IMR-90 (cell line): ENCODE data around the gene CHST3. TPM values are rescaled to one million over a fixed set of nuclear protein-coding genes. Genes with fewer than 3 reads are reported as not detected.
A peak's percentile ranks its signal among the peaks of the same experiment; 100 is the strongest.

Experiments
- ATAC-seq: fragments of 200-7000 bp; cut with Tn5 transposase; 2 replicates; pipeline ENCODE4 v1.9.1; 2020; ENCODE audit warnings: low read depth, mild to moderate bottlenecking, moderate library complexity
- BruUV-seq: library from RNA; stranded (reverse); fragments of 400-500 nt; replicated peaks from 2 replicates; lab custom pipeline; 2021; lab: Mats Ljungman, UMichigan
- CTCF ChIA-PET: fragments of 300-600 bp; formaldehyde crosslinking; extraction: SDS; loops from one replicate; lab custom pipeline; 2021; ENCODE audit warnings: antibody characterized with exemption; lab: Yijun Ruan, JAX
- POLR2A ChIA-PET: fragments of 300-600 bp; sonication (Branson Sonifier 250); formaldehyde crosslinking; loops from one replicate; lab custom pipeline; 2022; ENCODE audit warnings: antibody characterized with exemption; ENCODE audit not compliant: unreplicated experiment; lab: Charles Lee
- DNase-seq: peaks from one replicate; pipeline ENCODE4 v3.0.0; 2013
- H2AFZ ChIP-seq: replicated peaks from 2 replicates; pipeline ENCODE3; 2013; ENCODE audit warnings: low read length, mild to moderate bottlenecking; ENCODE audit not compliant: poor library complexity
- H2AK5ac ChIP-seq: 2 replicates; pipeline ENCODE4 v1.6.1; 2013; ENCODE audit warnings: low read depth, low read length, inconsistent platforms
- H2AK9ac ChIP-seq: replicated peaks from 2 replicates; pipeline ENCODE3; 2013; ENCODE audit warnings: mild to moderate bottlenecking, low read depth, low read length, moderate library complexity; ENCODE audit not compliant: poor library complexity
- H2BK120ac ChIP-seq: 2 replicates; pipeline ENCODE4 v1.6.1; 2013; ENCODE audit warnings: low read depth, low read length, inconsistent platforms
- H2BK15ac ChIP-seq: 3 replicates; pipeline ENCODE4 v1.6.1; 2013; ENCODE audit warnings: low read depth, low read length, inconsistent platforms
- H2BK20ac ChIP-seq: 2 replicates; pipeline ENCODE4 v1.6.1; 2013; ENCODE audit warnings: low read depth, mild to moderate bottlenecking, inconsistent platforms, low read length, moderate library complexity
- H2BK5ac ChIP-seq: 2 replicates; pipeline ENCODE4 v1.6.1; 2013; ENCODE audit warnings: mild to moderate bottlenecking, low read depth, low read length, inconsistent platforms; ENCODE audit not compliant: poor library complexity, severe bottlenecking
- H3K14ac ChIP-seq: replicated peaks from 2 replicates; pipeline ENCODE4 v1.6.1; 2013; ENCODE audit warnings: low read depth, low read length, inconsistent platforms
- H3K18ac ChIP-seq: 2 replicates; pipeline ENCODE4 v1.6.1; 2013; ENCODE audit warnings: low read depth, low read length, control low read depth
- H3K23ac ChIP-seq: 2 replicates; pipeline ENCODE4 v1.6.1; 2013; ENCODE audit warnings: low read depth, low read length, inconsistent platforms
- H3K27ac ChIP-seq: 2 replicates; pipeline ENCODE4 v1.5.1; 2013; ENCODE audit warnings: mild to moderate bottlenecking, control low read depth, low read length; ENCODE audit not compliant: insufficient read depth
- H3K27me3 ChIP-seq: 2 replicates; pipeline ENCODE4 v1.6.1; 2013; ENCODE audit warnings: low read length; ENCODE audit not compliant: control insufficient read depth, insufficient read depth
- H3K36me3 ChIP-seq: 2 replicates; pipeline ENCODE4 v1.6.1; 2013; ENCODE audit warnings: low read length, mixed read lengths; ENCODE audit not compliant: control insufficient read depth, insufficient read depth
- H3K4ac ChIP-seq: 2 replicates; pipeline ENCODE4 v1.6.1; 2013; ENCODE audit warnings: low read depth, low read length, inconsistent platforms
- H3K4me1 ChIP-seq: 2 replicates; pipeline ENCODE4 v1.6.1; 2013; ENCODE audit warnings: low read length, mixed read lengths; ENCODE audit not compliant: control insufficient read depth, insufficient read depth
- H3K4me2 ChIP-seq: 2 replicates; pipeline ENCODE4 v1.6.1; 2013; ENCODE audit warnings: low read depth, mild to moderate bottlenecking, control low read depth, low read length, moderate library complexity
- H3K4me3 ChIP-seq: 2 replicates; pipeline ENCODE4 v1.5.1; 2013; ENCODE audit warnings: low read depth, mild to moderate bottlenecking, control low read depth, low read length, moderate library complexity; ENCODE audit not compliant: insufficient read depth
- H3K56ac ChIP-seq: 2 replicates; pipeline ENCODE4 v1.6.1; 2013; ENCODE audit warnings: low read length, inconsistent platforms; ENCODE audit not compliant: insufficient read depth; ENCODE audit errors: extremely low read depth
- H3K79me1 ChIP-seq, 2 experiments: 2 replicates each; pipeline ENCODE4 v1.6.1; 2013; ENCODE audit warnings: low read length in 2 of 2, inconsistent platforms in 1 of 2, low read depth in 1 of 2
- H3K9ac ChIP-seq: 2 replicates; pipeline ENCODE4 v1.6.1; 2013; ENCODE audit warnings: low read depth, low read length, control low read depth
- H3K9me1 ChIP-seq: 2 replicates; pipeline ENCODE4 v1.6.1; 2013; ENCODE audit warnings: low read length, inconsistent platforms; ENCODE audit not compliant: insufficient read depth
- H3K9me3 ChIP-seq: 2 replicates; pipeline ENCODE4 v1.6.1; 2013; ENCODE audit warnings: low read length; ENCODE audit not compliant: control insufficient read depth, insufficient read depth
- H4K20me1 ChIP-seq: 2 replicates; pipeline ENCODE4 v1.6.1; 2013; ENCODE audit warnings: low read length, inconsistent platforms; ENCODE audit not compliant: insufficient read depth
- H4K5ac ChIP-seq: 2 replicates; pipeline ENCODE4 v1.6.1; 2013; ENCODE audit warnings: mild to moderate bottlenecking, low read depth, low read length, control low read depth
- H4K8ac ChIP-seq, 2 experiments: 2 replicates each; pipeline ENCODE4 v1.6.1; 2013; ENCODE audit warnings: low read depth in 2 of 2, low read length in 2 of 2, control low read depth in 1 of 2, inconsistent platforms in 1 of 2
- H4K91ac ChIP-seq: 2 replicates; pipeline ENCODE4 v1.6.1; 2013; ENCODE audit warnings: low read depth, low read length, inconsistent platforms; ENCODE audit not compliant: insufficient read depth
- BHLHE40 ChIP-seq: fragments of 150-350 bp; IDR thresholded peaks from 2 replicates; pipeline ENCODE4 v1.6.1; 2016; ENCODE audit warnings: mild to moderate bottlenecking, low read depth, low read length
- CEBPB ChIP-seq: IDR thresholded peaks from 2 replicates; pipeline ENCODE4 v1.6.1; 2012; ENCODE audit warnings: low read depth, low read length, improper control_type of control experiment
- CHD1 ChIP-seq: IDR thresholded peaks from 2 replicates; pipeline ENCODE4 v1.6.1; 2012; ENCODE audit warnings: low read depth, low read length, improper control_type of control experiment
- MAFK ChIP-seq: IDR thresholded peaks from 2 replicates; pipeline ENCODE4 v1.6.1; 2012; ENCODE audit warnings: low read depth, low read length, improper control_type of control experiment
- MAZ ChIP-seq: IDR thresholded peaks from 2 replicates; pipeline ENCODE4 v1.6.1; 2012; ENCODE audit warnings: low read depth, mild to moderate bottlenecking, low read length, improper control_type of control experiment, moderate library complexity, borderline replicate concordance
- MXI1 ChIP-seq: IDR thresholded peaks from 2 replicates; pipeline ENCODE4 v1.6.1; 2012; ENCODE audit warnings: low read depth, mild to moderate bottlenecking, low read length, moderate library complexity, borderline replicate concordance
- NFE2L2 ChIP-seq: fragments of 150-350 bp; IDR thresholded peaks from 2 replicates; pipeline ENCODE4 v1.6.1; 2016; ENCODE audit warnings: low read depth, mild to moderate bottlenecking, low read length
- POLR2A ChIP-seq: IDR thresholded peaks from 2 replicates; pipeline ENCODE4 v1.6.1; 2012; ENCODE audit warnings: mild to moderate bottlenecking, low read depth, low read length
- RAD21 ChIP-seq: IDR thresholded peaks from 2 replicates; pipeline ENCODE4 v1.6.1; 2012; ENCODE audit warnings: low read length, improper control_type of control experiment
- RCOR1 ChIP-seq: IDR thresholded peaks from 2 replicates; pipeline ENCODE4 v1.6.1; 2012; ENCODE audit warnings: mild to moderate bottlenecking, low read length, improper control_type of control experiment; ENCODE audit not compliant: insufficient replicate concordance
- RFX5 ChIP-seq: IDR thresholded peaks from 2 replicates; pipeline ENCODE4 v1.8.0; 2012; ENCODE audit warnings: low read depth, mild to moderate bottlenecking, low read length, moderate library complexity
- SMC3 ChIP-seq: fragments of 150-350 bp; IDR thresholded peaks from 2 replicates; pipeline ENCODE4 v1.6.1; 2016; ENCODE audit warnings: low read depth, mild to moderate bottlenecking, antibody characterized with exemption, low read length, moderate library complexity
- WGBS, 2 experiments: methylation state at CpG; one replicate each; pipeline versions ENCODE4 v1.1.5 to v1.1.7; 2013; ENCODE audit warnings: missing lambda C conversion rate in 2 of 2; ENCODE audit not compliant: insufficient read length in 1 of 2; ENCODE audit errors: extremely low coverage in 2 of 2; 5-methylcytosine and 5-hydroxymethylcytosine counted together
- dilution Hi-C: fragments of 300-500 bp; cut with HindIII; formaldehyde crosslinking; loops from one replicate; pipeline ENCODE4 v1.14.3; 2018; ENCODE audit warnings: low sequenced_read_pairs; ENCODE audit not compliant: unreplicated experiment
- in situ Hi-C: fragments of 300-500 bp; cut with MboI; formaldehyde crosslinking; loops from 3 replicates; pipeline ENCODE4 v1.14.3; 2019; ENCODE audit warnings: low sequenced_read_pairs, inconsistent platforms, mixed read lengths
- intact Hi-C: fragments of 100-400 bp; cut with micrococcal nuclease; formaldehyde crosslinking; loops from 2 replicates; pipeline ENCODE4 v1.10.0; 2022
- polyA plus RNA-seq, 3 experiments: library from polyadenylated mRNA; depleted of rRNA; stranded (reverse); fragments of >200 nt; gene quantifications; 2 replicates each; pipeline ENCODE4 v1.2.3, GENCODE V29; 2012; ENCODE audit warnings: low replicate concordance in 1 of 3
- total RNA-seq: library from RNA; depleted of rRNA; stranded (reverse); fragments of >200 nt; gene quantifications from 2 replicates; pipeline ENCODE4 v1.2.3, GENCODE V29; 2012
- TF ChIP-seq, protein P1 (sequence below): fragments of 150-350 bp; IDR thresholded peaks from 2 replicates; pipeline ENCODE4 v1.6.1; 2016; ENCODE audit warnings: low read depth, mild to moderate bottlenecking, low read length, moderate library complexity, borderline replicate concordance
- TF ChIP-seq, protein P2 (sequence below): fragments of 150-350 bp; IDR thresholded peaks from 2 replicates; pipeline ENCODE4 v1.6.1; 2017; ENCODE audit warnings: mild to moderate bottlenecking, antibody characterized with exemption, low read length, low read depth

Gene CHST3
- total and polyA plus RNA-seq, 2 of the 4 experiments (the other 2 are of a cell fraction) = 8.6 to 9.0 TPM

- no TSS peak for BruUV-seq
- H3K18ac ChIP-seq = peak overlapping the region; percentile 34; the same call in 1 of the 2 replicates
- H4K20me1 ChIP-seq = no peaks in the 10 kb centered on the region
- peak overlapping the region; percentile 80; the same call in 1 of the 2 replicates for H3K27ac ChIP-seq
- dilution Hi-C loops (no loop called here), intact Hi-C loops (no loop called here), in situ Hi-C loops (no loop called here)
- peak overlapping the region; percentile 76 for H4K91ac ChIP-seq
- no peak overlapping the region; the same call in 1 of the 2 replicates for H3K4me2 ChIP-seq
- H3K79me1 ChIP-seq = peaks cover 30 to 82% of the 10 kb centered on the region in 2 experiments
- H2AK9ac ChIP-seq = no peak overlapping the region
- peak overlapping the region; percentile 74 for H3K14ac ChIP-seq
- no peak overlapping the region; the same call in 1 of the 2 replicates for H4K5ac ChIP-seq
- peak overlapping the region; percentile 80 for H2BK120ac ChIP-seq
- no peak overlapping the region for H2BK5ac ChIP-seq
- peaks cover 28% of the 10 kb centered on the region for H3K9me1 ChIP-seq
- no peak for ATAC-seq
- H4K8ac ChIP-seq = peak overlapping the region in 1 of 2 experiments; percentile 57; a peak in 2 of 4 replicates
- CTCF ChIA-PET = no interaction called here
- no peak overlapping the region; the same call in 2 of the 3 replicates for H2BK15ac ChIP-seq
- no peak overlapping the region for H3K4me3 ChIP-seq
- H2AK5ac ChIP-seq = peak overlapping the region; percentile 74
- WGBS, 2 experiments = 100% methylated on average over 1 of the region's 14 CpGs; no CpG with 5 or more reads in 1 of the 2 experiments
- peak overlapping the region; percentile 48 for H2BK20ac ChIP-seq
- H3K4me1 ChIP-seq = peaks cover 36% of the 10 kb centered on the region
- no peaks in the 10 kb centered on the region for H3K36me3 ChIP-seq
- H3K27me3 ChIP-seq = no peaks in the 10 kb centered on the region
- H3K23ac ChIP-seq = peak overlapping the region; percentile 45; the same call in 1 of the 2 replicates
- POLR2A ChIA-PET = no interaction called here
- no peak overlapping the region for H3K56ac ChIP-seq
- H3K9ac ChIP-seq = no peak overlapping the region
- H2AFZ ChIP-seq = peak overlapping the region; percentile 24
- H3K9me3 ChIP-seq = no peaks in the 10 kb centered on the region
- peak overlapping the region; percentile 88 for H3K4ac ChIP-seq
- DNase-seq = no peak
- TF ChIP-seq RCOR1 = no peak
- TF ChIP-seq, protein P1, sequence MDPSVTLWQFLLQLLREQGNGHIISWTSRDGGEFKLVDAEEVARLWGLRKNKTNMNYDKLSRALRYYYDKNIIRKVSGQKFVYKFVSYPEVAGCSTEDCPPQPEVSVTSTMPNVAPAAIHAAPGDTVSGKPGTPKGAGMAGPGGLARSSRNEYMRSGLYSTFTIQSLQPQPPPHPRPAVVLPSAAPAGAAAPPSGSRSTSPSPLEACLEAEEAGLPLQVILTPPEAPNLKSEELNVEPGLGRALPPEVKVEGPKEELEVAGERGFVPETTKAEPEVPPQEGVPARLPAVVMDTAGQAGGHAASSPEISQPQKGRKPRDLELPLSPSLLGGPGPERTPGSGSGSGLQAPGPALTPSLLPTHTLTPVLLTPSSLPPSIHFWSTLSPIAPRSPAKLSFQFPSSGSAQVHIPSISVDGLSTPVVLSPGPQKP = no peak
- no peak for TF ChIP-seq CEBPB
- TF ChIP-seq, protein P2, sequence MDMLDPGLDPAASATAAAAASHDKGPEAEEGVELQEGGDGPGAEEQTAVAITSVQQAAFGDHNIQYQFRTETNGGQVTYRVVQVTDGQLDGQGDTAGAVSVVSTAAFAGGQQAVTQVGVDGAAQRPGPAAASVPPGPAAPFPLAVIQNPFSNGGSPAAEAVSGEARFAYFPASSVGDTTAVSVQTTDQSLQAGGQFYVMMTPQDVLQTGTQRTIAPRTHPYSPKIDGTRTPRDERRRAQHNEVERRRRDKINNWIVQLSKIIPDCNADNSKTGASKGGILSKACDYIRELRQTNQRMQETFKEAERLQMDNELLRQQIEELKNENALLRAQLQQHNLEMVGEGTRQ = no peak
- TF ChIP-seq CHD1 = no peak
- no peak for TF ChIP-seq RFX5
- TF ChIP-seq NFE2L2 = no peak
- TF ChIP-seq SMC3 = no peak
- TF ChIP-seq RAD21 = no peak
- TF ChIP-seq POLR2A = no peak
- TF ChIP-seq MAFK = no peak
- TF ChIP-seq BHLHE40 = no peak
- no peak for TF ChIP-seq MAZ
- TF ChIP-seq MXI1 = no peak
Observed at GRCh38 chr10:72000073-72001032, 36.2 kb downstream of the CHST3 start.
